GM19035 (cell line): ENCODE measurements around the gene MARCHF9.

Experiments used
- ATAC-seq: cut with Tn5 transposase; IDR thresholded peaks from one replicate; pipeline ENCODE4 v1.9.1; 2021; ENCODE audit not compliant: unreplicated experiment

MARCHF9 gene

DNA sequence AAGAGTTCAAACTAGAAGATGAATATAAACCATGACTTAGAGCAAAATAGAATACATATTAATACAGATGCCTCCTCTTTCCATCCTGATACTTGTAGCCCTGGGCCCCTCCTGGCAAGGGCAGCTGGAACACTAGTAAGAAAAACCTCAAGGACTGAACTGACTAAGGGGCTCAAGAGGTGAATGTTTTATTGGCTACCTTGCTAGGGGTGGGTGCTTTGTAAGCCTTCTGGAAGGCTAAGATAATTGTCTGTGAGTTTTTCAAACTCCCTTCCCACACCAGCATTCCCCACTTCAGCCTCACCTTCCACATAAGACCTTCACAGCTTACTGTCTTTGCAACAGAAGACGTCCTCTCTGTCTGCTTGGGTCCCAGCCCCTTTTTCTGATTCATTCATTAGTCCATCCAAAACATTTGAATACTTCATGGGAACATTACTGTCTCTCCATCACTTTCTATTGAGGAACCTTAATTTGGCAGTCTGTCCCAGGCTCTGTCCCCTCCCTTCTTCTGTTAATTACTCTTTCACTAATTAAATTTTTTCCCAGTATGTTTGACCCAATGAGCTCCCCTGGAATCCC lies 1.1 kb upstream of the MARCHF9 start:
- no peak for ATAC-seq

DNA sequence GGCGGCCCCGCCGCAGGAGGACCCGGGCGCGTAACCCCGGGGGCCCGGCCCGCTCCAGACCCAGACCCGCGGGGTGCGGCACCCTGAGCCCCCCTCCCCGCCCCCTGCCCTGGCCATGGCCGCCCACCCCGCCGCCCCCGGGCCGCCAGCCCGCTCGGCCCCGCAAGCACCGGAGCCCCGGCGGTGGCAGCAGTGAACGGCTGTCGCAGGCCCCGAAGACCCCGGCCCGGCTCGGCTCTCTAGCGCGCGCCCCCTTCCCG lies 221 bp downstream of the MARCHF9 start:
- ATAC-seq, result no peak

DNA sequence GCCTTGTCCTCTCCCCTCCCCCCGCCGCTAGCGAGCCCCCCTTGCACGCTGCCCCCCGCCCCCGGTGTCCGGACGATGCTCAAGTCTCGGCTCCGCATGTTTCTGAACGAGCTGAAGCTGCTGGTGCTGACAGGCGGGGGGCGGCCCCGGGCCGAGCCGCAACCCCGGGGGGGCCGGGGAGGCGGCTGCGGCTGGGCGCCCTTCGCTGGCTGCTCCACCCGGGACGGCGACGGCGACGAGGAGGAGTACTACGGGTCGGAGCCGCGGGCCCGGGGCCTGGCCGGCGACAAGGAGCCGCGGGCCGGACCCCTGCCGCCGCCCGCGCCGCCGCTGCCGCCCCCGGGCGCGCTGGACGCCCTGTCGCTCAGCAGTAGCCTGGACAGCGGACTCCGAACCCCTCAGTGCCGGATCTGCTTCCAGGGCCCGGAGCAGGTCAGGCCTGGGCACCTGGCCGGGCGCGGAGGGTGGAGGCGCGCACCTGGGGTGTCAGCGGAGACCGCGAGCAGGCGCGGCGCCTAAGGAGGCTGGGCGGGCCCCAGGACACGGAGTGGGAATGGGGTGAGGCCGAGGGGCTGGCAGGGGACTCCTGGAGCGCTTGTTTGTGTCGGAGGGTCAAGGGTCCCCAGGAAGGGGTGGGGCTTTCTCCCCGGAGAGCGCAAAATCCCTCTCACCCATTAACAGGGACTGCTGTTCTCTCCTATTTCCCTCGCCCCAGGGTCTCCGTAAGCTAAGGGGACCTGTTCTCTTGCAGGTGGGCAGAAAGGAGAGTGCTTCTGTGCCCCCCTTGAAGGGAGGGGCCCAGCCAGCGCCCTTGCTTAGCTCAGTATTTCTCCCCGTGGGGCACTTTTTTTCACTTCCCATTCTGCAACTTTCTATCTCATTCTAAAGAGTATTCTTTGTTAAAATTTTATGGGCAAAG lies 810 bp downstream of the MARCHF9 start:
- no peak for ATAC-seq

DNA sequence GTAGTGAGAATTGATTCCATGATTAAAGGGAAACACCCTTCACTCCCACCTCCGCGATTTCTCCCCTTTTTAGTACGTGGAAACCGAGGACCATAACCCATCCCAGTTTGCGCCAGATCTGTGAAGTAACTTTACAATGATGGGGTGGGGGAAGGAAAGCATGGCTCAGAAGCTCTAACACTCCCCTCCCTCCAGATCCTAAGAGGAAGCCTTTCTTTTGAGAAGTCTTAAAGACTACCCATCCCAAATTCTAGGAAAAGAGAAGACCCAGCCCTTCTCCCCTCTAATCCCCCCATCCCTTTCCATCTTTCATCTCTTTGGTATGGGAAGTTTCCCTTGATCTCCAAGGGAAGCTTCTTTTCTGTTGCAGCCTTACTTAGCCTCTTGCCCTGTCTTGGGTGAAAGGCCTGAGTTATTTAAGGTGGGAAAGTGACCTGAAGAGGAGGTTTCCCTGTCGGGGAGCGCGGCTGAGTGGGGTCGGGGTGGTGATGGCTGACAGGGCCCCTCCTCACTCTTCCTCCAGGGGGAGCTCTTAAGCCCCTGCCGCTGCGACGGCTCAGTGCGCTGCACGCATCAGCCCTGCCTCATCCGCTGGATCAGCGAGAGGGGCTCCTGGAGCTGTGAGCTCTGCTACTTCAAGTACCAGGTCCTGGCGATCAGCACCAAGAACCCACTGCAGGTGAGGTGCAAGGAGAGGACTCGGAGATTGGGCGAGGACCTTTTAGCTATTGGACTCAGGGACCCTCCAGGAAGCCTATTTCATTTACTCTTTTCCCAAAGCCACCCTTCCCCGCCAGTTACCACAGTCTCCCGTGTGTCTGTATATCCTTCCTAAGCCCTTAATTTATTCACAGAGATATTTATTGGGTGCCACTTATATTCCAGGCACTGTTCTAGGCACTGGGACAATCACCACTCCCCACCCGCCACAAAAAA lies 1.8 kb downstream of the MARCHF9 start:
- ATAC-seq, result no peak

DNA sequence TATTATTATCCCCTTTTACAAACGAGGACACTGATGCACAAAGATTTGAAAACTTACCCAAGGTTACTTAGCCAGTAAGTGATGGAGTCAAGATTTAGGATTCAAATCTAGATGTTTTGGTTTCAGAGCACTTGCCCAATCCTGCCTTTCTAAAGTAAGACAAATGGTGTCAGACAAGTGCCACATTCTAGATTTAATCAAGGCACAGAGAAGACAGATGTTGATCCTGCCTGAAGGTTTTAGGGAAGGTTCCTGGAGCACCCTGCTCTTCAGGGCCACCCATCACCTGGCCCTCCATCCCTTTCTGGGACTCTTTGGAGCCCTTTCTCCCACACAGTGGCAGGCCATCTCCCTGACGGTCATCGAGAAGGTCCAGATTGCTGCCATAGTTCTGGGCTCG lies 2.9 kb downstream of the MARCHF9 start:
- ATAC-seq, result no peak

DNA sequence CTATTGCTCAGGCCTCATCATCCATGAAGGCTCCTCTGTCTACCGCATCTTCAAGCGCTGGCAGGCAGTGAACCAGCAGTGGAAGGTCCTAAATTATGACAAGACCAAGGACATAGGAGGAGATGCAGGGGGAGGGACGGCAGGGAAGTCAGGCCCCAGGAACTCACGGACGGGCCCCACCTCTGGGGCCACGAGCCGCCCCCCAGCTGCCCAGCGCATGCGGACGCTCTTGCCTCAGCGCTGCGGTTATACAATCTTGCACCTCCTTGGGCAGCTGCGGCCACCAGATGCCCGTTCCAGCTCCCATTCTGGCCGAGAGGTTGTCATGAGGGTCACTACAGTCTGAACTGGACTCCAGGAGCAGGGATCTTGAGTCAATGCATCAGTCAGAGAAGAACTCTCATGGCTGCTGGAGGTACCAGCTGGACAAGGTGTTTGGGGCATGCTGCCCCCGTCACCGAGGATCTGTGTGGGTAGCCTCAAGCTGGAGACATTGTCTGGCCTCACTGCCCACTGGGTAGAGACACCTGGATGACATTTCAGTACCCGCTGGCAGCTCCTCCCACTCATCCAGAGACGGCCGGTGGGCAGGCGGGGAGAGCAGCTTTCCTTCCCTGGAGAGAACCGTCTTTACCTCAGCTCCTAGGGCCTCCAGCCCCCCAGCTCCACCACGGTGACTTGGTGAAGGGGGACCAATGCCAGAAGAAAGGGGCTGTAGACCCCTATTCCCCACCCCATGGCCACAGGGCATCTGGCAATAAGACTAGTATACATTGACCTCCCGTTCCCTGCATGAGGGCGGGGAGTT lies 3.9 kb downstream of the MARCHF9 start:
- ATAC-seq, result no peak

DNA sequence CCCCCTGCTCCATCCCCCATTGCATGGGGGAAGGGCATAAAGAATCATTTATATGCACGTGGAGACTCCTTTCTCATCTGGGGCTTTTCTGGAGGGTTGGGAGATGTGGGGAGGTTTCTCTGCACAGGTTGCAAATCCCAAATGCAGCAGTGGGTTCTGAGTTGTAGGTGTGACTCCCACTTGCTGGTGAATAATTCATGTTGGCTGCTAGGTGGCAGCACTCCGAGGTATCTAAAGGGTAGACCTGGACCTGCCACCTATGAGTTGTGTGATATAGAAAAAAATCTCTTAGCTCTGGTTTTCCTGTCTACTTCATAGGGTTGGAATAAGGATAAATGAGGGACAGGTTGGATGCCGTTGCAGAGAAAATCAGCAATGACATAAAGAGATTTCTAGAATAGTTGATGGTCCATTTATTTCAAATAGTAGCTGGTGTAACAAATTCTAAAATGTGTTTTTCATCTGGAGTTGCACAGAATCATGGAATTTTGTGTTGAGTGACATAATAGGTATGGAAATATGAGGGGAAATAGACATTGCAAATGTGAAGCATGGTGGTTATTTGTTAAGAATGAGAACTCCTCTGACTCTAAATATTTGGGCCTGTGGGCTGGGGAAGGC lies 4.6 kb downstream of the MARCHF9 start:
- no peak for ATAC-seq

DNA sequence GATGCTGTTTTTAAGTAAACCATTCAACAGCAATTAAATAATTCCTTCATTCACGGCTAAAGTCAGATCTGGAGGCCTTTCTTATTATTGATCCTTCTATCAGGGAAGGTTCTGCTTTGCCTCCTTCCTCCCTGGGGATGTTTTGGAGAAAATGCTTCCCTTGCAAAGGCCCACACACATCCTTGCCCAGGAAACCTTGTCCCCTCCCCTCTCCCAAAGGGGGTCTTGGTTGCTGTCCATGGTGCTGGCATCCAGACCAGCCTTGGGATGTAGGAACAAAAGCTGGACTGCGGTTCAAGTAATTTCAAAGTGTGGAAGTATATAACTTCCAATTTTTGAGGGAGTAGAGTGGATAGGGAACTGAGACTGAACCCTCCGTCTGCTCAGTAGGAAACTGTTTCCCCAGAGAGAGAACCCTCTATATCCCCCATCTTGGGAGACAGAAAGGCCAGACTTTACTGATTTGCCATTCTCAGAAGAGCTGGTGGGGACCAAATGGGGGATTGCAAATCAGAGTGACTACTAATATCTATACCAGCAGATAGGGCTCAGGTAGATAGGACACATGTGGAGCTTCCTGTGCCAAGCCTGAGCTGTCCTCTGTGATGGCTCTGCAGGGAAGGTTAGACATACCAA lies 5.6 kb downstream of the MARCHF9 start:
- no peak for ATAC-seq

DNA sequence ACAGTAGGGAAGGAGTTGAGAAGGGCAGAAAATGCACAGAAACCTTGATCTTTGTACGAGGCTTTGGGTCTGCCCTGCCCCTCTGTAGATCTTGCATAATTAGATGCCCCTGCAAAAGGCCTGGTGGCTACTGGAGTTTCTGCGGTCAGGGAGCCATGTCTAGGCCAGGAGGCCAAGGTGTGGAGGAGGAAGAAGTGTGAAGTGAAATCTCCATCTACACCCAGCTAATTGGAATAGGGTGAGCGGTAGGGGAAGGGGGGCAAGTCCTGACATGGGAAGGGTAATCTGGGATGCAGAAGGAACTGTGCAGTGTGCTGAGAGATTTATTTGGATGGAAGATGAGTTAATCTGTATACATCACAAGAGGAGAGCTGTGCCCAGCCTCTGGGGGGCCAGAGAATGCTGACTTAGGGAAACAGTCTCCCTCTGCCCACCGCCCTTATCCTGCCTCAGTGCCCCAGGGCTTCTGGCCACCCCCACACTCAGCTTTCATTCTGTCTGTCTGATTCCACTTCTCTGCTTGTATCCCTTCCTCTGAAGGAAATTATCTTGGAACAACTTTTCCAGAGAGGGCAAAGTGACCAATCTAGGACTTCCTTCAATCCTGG lies 6.6 kb downstream of the MARCHF9 start:
- no peak for ATAC-seq

DNA sequence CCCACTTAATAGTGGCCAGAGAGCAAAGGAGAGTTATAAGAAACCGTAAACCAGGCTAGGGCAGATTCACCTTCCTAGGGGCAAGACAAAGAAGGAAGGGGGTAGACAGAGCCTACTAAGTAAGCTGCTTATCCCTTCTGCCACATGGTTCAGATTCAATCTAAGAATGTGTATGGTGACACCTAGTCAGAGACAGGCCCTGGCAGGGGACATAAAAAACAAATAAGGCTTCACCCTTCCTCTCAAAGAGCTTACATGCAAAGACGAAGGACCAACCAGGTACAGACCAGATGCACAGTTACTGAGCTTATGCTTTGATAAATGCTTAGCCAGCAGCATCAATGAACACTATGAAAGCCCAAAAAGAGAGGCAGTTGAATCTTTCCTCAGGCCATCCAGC lies 7.6 kb downstream of the MARCHF9 start:
- no peak for ATAC-seq

DNA sequence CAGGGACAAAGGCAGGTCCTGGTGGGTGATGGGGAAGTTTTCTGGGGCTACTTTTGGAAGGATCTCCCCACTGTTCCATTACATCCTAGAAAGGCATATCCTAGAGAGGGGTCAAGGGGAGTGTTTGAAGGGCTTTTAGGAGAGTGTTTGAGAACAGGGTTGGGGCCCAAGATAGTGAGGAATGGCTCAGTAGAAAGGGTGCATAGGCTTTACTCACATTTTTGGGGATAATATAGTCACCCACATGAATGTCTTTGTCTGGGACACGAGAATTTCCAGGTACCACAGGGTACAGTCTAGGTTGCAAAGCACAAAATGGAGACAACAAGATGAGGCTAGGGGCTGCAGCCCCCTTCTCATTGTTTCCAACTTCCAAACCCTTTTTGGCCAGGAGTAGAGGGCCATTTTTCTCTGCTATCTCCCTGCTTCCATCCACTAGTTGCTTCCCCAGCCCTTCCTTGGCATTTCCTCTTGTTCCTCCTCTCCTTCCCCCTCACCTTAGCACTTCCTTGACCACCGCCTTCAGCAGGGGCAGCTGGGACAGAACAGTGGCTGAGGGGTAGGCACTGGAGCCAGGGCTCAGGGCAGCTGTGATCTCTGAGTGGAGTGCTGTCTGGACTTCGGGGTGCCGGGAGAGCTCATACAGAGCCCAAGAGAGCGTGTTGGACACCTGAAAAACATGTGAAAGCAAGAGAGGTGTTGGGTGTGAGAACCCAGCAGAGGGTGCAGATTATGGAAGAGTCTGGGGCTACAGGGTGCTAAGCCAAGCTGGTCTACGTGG lies 9.2 kb downstream of the MARCHF9 start:
- no peak for ATAC-seq

DNA sequence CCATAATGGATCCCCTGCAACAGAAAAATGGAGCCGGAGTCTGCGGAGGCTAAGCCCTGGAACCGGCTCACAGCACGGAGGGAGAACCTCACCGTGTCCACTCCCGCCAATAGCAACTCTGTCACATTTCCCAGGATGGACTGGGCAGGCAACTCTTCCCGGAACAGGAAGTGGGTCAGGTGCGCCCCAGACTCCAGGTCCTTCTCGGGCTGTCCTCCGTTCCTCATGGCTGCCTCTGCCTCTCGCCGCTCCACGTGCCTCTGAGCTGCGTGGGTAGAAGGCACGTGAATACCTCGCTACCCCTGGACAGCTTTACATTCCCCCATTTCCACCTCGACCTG lies 9.7 kb downstream of the MARCHF9 start:
- no peak for ATAC-seq

DNA sequence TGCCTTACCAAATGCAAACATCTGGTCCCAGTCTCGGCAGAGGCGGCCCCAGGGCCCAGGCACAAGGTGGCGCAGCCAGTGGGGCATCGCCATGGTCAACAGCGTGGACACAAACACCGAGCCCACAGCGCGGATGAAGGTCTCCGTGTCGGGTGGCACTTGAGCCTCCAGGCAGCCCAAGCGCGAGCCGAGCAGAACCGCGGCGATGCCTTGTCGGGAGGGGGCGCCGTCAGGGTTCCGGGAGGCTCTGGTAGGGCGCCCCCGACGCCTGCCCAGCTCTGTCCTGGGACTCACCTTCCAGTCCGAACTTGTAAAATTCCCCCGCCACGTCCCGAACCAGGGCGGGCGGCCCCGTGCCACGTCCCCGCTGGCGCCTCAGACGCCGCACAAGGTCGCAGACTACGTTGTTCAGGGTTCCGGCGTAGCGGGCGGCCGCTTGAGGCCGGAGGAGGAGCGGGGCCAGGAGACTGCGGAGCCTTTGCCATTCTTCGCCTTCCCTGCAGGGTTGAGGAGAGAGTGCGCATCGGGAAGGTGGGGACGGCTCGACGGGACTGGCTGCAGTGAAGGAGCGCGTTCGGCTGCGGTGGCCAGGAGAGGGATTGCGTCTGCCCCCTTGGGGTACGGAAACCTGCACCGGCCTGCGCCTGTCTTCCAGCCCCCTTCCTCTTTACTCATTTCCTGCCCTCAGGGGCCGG lies 10.2 kb downstream of the MARCHF9 start:
- ATAC-seq, result peak; percentile 72

DNA sequence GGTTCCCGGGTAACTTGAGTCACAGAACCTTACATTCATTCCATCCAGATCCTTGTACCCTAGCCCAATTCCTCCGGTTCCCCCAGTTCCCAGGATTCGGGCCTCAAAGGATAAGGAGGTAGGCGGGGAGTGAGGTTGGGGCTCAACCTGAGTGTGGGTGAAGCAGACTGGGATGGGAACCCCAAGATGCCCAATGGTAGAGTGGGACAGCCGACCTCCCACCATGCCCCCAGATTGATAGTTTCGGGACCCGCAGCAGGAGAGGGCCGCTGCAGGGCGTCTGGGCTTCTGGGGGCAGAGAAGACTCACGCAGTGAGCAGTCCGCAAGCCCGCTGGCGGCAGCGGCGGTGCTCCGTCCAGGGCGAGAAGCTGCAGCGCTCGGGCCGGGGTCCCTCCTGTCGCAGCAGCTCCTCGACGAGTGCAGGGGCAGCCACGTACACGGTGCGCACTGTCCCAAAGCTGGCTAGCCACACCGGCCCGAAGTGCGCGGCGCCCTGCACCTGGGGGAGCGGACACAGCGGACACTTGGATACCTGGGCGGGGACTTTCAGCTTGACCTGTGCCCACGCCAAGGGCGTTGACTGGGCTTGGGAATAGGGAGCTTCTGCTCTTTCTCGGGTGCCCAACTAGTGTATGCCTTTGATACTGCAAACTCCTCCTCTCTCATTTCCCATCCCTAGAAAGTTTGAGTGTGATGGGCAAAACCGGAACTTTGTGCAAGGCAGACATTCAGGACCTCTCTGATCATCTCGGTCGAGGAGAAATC lies 11.0 kb downstream of the MARCHF9 start:
- no peak for ATAC-seq

DNA sequence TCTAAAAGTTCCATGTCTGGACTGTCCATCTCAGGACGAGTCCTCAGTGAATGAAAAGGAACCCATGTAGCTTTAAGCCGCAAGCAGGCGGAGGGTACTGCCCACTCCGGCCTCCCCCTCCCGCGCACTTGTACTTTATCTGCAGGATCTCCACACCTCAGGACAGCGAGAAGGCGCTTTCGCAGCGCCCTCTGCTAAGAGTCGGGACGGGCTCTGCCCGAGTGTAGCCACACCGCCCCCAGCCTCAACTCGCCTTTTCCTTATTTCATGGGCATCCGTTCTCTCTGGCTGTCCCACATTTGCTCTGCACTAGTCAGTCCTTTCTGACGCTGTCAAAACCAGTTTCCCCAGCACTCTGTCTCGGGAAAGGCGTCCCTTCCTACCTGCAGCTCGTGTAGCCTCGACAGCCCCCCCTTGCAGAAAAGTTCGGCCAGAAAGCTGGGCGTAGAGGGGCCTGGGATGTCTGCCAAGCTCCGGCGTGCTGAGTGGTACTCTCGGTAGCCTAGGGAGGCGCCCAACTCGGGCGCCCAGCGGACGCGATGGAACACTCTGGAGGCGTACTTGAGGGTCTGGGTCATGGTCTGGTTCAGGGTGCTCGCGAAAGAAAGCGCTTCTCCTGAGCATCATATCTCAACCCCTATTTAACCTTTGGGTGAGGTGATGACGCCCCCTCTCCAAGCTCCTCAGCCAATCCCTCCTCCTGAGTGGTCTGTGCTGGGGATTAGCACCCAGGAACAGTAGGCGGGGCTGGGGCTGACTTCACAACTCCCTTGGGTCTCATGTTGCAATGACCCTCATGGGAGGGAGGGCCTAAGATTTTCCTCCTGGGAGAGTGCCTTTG lies 11.8 kb downstream of the MARCHF9 start, which contains the start of gene CYP27B1:
Gene CYP27B1, minus strand, starts transcription at position 615 of the 841 bp plus-strand sequence. Its CDS starts 37 bp downstream, at position 578.
- ATAC-seq, result no peak

DNA sequence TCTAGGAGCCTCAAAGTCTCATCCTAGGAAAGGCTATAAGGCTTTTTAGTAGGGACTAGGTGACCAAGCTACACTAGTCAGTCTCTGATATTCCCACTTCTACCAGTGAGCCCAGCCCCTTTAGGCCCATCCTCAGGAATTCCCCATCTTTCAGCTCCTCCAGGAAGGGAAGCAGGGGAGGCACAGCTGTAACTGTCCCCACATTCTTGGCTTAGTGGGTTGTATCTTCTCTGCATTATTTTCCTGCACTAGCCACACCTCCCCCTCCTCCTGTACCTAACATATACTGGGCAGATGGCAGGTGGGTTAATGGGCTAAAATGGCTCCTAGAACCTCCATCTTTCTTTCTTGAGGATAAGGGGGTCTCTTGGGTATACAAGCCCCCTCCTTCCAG lies 12.4 kb downstream of the MARCHF9 start:
- no peak for ATAC-seq

DNA sequence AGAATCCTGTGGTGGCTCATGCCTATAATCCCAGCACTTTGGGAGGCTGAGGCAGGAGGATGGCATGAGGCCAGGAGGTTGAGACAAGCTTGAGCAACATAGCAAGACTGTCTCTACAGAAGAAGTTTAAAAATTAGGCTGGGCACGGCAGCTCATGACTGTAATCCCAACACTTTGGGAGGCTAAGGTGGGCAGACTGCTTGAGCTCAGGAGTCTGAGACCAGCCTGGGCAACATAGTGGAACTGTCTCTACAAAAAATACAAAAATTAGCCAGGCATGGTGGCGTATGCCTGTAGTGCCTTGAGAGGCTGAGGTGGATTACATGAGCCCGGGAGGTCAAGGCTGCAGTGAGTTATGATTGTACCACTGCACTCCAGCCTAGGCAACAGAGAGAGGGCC lies 13.0 kb downstream of the MARCHF9 start:
- ATAC-seq, result no peak
